WTC11 (cell line): ENCODE measurements around the gene DHRS7B. TPM values are rescaled to one million over a fixed set of nuclear protein-coding genes. Genes with fewer than 3 reads are reported as not detected.
"Not testable (repeated sequence)": the region's sequence is repeated elsewhere in the genome, so short reads cannot be mapped to it uniquely, and the experiment has no call there.

Source experiments
- ATAC-seq: fragments of 200-7000 bp; cut with Tn5 transposase; 2 replicates; pipeline ENCODE4 v1.10.0; 2021; ENCODE audit warnings: mild to moderate bottlenecking, moderate library complexity
- CTCF ChIA-PET: fragments of 300-600 bp; sonication (Branson Sonifier 250); formaldehyde crosslinking; loops from one replicate; lab custom pipeline; 2021; ENCODE audit warnings: antibody characterized with exemption; lab: Charles Lee
- POLR2A ChIA-PET: fragments of 350-600 bp; sonication (Branson Sonifier 250); formaldehyde crosslinking; loops from one replicate; lab custom pipeline; 2021; ENCODE audit warnings: antibody characterized with exemption; lab: Charles Lee
- DNase-seq: peaks from one replicate; pipeline ENCODE4 v3.0.0; 2021; ENCODE audit warnings: low spot score
- H3K27ac Mint-ChIP-seq: 2 replicates; pipeline ENCODE4 v1.8.0; 2021; ENCODE audit warnings: mixed read lengths
- H3K27me3 Mint-ChIP-seq: 2 replicates; pipeline ENCODE4 v1.8.0; 2021; ENCODE audit warnings: low read depth, mild to moderate bottlenecking, moderate library complexity, mixed read lengths
- H3K36me3 Mint-ChIP-seq: 2 replicates; pipeline ENCODE4 v1.8.0; 2021; ENCODE audit warnings: mixed read lengths
- H3K4me1 Mint-ChIP-seq: 2 replicates; pipeline ENCODE4 v1.8.0; 2022; ENCODE audit warnings: mixed read lengths
- H3K4me3 Mint-ChIP-seq: 2 replicates; pipeline ENCODE4 v1.8.0; 2021; ENCODE audit warnings: mild to moderate bottlenecking, moderate library complexity, mixed read lengths
- H3K9me3 Mint-ChIP-seq: 2 replicates; pipeline ENCODE4 v1.8.0; 2021; ENCODE audit warnings: mixed read lengths
- ATF1 ChIP-seq: sonication (generic); formaldehyde crosslinking; IDR thresholded peaks from 2 replicates; pipeline ENCODE4 v1.8.1; 2023; ENCODE audit warnings: mild to moderate bottlenecking, moderate library complexity, missing genetic modification reagents
- CREM ChIP-seq: sonication (generic); formaldehyde crosslinking; IDR thresholded peaks from 2 replicates; pipeline ENCODE4 v1.8.1; 2022; ENCODE audit warnings: mild to moderate bottlenecking, missing genetic modification reagents, moderate library complexity
- GTF2I ChIP-seq: fragments of 250-450 bp; sonication (Bioruptor Pico); conservative IDR thresholded peaks from 2 replicates; pipeline ENCODE4 v1.4.0; 2021; ENCODE audit warnings: mild to moderate bottlenecking
- RORB ChIP-seq: fragments of 250-450 bp; sonication (Bioruptor Pico); IDR thresholded peaks from 2 replicates; pipeline ENCODE4 v1.9.0; 2021; ENCODE audit warnings: mild to moderate bottlenecking
- ZNF219 ChIP-seq: sonication (generic); formaldehyde crosslinking; IDR thresholded peaks from 2 replicates; pipeline ENCODE4 v1.8.0; 2023; ENCODE audit warnings: missing genetic modification reagents, mild to moderate bottlenecking, borderline replicate concordance
- total RNA-seq: library from RNA; stranded (reverse); gene quantifications from 3 replicates; pipeline ENCODE4 v1.2.3, GENCODE V29; 2021
- TF ChIP-seq, protein P1 (sequence below): sonication (generic); formaldehyde crosslinking; IDR thresholded peaks from 2 replicates; pipeline ENCODE4 v1.8.1; 2023; ENCODE audit warnings: mild to moderate bottlenecking, missing genetic modification reagents
- TF ChIP-seq, protein P2 (sequence below): sonication (generic); formaldehyde crosslinking; IDR thresholded peaks from 2 replicates; pipeline ENCODE4 v1.8.1; 2022; ENCODE audit warnings: low read depth, missing genetic modification reagents, borderline replicate concordance
- TF ChIP-seq, protein P3 (sequence below): fragments of 250-450 bp; sonication (Bioruptor Pico); conservative IDR thresholded peaks from 2 replicates; pipeline ENCODE4 v1.9.0; 2021; ENCODE audit warnings: mild to moderate bottlenecking
- TF ChIP-seq, protein P4 (sequence below): sonication (generic); formaldehyde crosslinking; IDR thresholded peaks from 2 replicates; pipeline ENCODE4 v1.8.0; 2022; ENCODE audit warnings: mild to moderate bottlenecking, missing genetic modification reagents
- TF ChIP-seq, protein P5 (sequence below): sonication (generic); formaldehyde crosslinking; IDR thresholded peaks from 2 replicates; pipeline ENCODE4 v1.8.1; 2023; ENCODE audit warnings: mild to moderate bottlenecking, missing genetic modification reagents
- TF ChIP-seq, protein P6 (sequence below): sonication (generic); formaldehyde crosslinking; IDR thresholded peaks from 2 replicates; pipeline ENCODE4 v1.8.1; 2022; ENCODE audit warnings: mild to moderate bottlenecking, moderate library complexity, missing genetic modification reagents

Gene DHRS7B
- total RNA-seq, 1 experiment from 2014 or later: 15.6 TPM

DNA sequence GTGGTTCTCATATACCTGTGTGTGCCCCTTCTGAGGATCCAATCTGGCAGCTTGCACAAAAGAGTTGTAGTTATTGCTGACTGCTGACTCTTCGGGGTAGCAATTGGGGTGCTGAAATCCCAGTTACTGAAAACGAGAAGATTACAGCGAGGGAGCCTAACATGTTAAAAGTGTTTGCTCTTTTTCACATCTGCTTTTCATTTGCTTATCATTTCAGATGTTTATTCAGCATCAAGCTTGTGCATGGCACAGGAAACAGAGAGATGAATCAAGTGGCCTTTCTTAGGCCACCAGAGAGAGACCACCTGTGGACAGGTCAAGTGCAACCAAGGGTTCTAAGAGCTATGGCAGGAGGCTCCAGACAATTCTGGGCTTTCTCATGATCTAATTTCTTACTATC is 16.9 kb downstream of the DHRS7B start:
- H3K4me3 Mint-ChIP-seq: no peak overlapping the region
- TF ChIP-seq, protein P1, sequence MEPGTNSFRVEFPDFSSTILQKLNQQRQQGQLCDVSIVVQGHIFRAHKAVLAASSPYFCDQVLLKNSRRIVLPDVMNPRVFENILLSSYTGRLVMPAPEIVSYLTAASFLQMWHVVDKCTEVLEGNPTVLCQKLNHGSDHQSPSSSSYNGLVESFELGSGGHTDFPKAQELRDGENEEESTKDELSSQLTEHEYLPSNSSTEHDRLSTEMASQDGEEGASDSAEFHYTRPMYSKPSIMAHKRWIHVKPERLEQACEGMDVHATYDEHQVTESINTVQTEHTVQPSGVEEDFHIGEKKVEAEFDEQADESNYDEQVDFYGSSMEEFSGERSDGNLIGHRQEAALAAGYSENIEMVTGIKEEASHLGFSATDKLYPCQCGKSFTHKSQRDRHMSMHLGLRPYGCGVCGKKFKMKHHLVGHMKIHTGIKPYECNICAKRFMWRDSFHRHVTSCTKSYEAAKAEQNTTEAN (CRISPR knock-in tag): no peak
- no peak for TF ChIP-seq ATF1 (CRISPR knock-in tag)
- TF ChIP-seq, protein P2, sequence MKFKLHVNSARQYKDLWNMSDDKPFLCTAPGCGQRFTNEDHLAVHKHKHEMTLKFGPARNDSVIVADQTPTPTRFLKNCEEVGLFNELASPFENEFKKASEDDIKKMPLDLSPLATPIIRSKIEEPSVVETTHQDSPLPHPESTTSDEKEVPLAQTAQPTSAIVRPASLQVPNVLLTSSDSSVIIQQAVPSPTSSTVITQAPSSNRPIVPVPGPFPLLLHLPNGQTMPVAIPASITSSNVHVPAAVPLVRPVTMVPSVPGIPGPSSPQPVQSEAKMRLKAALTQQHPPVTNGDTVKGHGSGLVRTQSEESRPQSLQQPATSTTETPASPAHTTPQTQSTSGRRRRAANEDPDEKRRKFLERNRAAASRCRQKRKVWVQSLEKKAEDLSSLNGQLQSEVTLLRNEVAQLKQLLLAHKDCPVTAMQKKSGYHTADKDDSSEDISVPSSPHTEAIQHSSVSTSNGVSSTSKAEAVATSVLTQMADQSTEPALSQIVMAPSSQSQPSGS (CRISPR knock-in tag): no peak
- TF ChIP-seq GTF2I (CRISPR knock-in tag): no peak
- no peak for TF ChIP-seq CREM
- CTCF ChIA-PET: no interaction called here
- ATAC-seq (no peak), DNase-seq (no peak)
- no peaks in the 10 kb centered on the region; the same call in 1 of the 2 replicates for H3K27me3 Mint-ChIP-seq
- no peak overlapping the region for H3K27ac Mint-ChIP-seq
- H3K9me3 Mint-ChIP-seq: peaks cover 51% of the 10 kb centered on the region
- POLR2A ChIA-PET: no interaction called here
- H3K4me1 Mint-ChIP-seq: peaks cover 23% of the 10 kb centered on the region
- H3K36me3 Mint-ChIP-seq: peaks cover 52% of the 10 kb centered on the region

DNA sequence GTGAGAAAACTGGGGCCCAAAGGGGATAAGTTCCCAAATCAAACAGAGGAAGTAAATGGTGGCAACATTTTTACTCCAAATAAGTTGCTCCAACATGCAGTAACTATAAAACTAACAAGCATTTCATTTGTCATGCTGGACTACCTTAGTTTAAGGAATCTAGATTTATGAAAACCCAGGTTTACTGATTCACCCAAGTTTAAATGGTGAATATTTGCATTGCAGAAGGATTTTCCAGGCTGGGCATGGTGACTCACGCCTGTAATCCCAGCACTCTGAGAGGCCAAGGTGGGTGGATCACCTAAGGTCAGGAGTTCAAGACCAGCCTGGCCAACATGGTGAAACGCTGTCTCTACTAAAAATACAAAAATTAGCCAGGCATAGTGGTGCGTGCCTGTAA is 17.5 kb downstream of the DHRS7B start:
- ATAC-seq, H3K27me3 Mint-ChIP-seq, DNase-seq, H3K4me3 Mint-ChIP-seq, POLR2A ChIA-PET, H3K27ac Mint-ChIP-seq, CTCF ChIA-PET: not testable (repeated sequence)
- H3K4me1 Mint-ChIP-seq: peaks cover 23% of the 10 kb centered on the region
- H3K9me3 Mint-ChIP-seq: peaks cover 52% of the 10 kb centered on the region
- H3K36me3 Mint-ChIP-seq: peaks cover 52% of the 10 kb centered on the region

DNA sequence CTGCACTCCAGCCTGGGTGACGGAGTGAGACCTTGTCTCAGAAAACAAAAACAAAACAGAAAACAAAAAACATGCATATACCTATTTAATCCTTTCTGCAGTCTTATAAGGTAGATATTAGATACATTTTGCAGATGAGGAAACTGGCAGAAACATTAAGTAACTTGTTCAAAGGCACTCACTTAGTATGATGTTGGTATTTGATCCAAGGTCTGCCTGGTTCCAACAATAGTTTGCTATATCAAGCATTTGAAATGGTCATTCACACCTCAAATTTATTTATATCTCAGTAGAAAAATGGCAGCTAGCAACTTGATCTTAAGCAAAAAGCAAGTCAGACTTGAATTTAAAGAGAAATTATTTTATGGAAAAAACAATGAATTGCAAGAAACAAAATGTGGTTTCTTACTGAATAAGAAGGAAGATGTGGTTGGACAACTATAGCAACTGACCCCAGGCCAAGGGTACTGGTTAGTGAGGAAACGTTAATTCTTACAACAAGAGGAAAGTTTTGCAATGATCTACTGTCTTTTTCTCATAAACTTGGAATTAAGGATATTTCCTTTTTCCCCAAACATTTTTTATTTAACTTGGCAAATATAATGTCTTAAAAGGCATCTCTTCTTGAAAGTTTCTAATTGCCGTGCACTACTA is 19.7 kb downstream of the DHRS7B start:
- Mint-ChIP-seq H3K27ac (no peak overlapping the region), H3K4me3 (no peak overlapping the region), H3K9me3 (peaks cover 54% of the 10 kb centered on the region), H3K4me1 (peaks cover 10% of the 10 kb centered on the region), H3K36me3 (peaks cover 53% of the 10 kb centered on the region), H3K27me3 (no peaks in the 10 kb centered on the region; the same call in 1 of the 2 replicates)
- no peak for ATAC-seq
- POLR2A ChIA-PET: no interaction called here
- DNase-seq: no peak
- TF ChIP-seq, protein P3, sequence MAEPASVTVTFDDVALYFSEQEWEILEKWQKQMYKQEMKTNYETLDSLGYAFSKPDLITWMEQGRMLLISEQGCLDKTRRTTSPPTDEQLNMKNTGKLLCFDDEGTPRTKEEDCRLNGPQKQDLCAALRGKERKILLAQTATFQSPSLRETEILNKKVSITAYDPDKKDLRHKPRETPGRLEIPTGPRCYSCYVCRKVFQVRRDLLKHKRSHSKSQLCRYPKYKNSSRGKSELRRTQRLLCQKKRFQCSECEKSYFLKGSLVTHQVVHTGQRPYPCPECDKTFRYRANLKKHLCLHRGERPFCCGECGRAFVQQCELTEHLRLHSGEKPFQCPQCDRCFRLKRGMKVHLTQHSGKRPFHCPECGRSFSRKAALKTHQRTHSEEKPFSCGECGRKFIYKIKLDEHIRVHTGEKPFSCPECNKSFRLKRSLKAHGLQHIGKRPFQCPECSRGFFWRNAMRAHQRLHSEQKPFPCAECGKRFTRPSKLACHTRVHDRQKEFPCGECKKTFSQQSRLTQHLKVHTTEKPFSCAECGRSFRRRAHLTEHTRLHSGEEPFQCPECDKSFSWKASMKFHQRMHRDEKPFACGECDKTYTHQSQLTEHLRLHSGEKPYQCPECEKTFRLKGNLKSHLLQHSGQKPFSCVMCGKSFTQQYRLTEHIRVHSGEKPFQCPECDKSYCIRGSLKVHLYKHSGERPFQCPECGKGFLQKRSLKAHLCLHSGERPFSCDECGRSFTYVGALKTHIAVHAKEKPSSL (CRISPR knock-in tag): no peak
- TF ChIP-seq, protein P4, sequence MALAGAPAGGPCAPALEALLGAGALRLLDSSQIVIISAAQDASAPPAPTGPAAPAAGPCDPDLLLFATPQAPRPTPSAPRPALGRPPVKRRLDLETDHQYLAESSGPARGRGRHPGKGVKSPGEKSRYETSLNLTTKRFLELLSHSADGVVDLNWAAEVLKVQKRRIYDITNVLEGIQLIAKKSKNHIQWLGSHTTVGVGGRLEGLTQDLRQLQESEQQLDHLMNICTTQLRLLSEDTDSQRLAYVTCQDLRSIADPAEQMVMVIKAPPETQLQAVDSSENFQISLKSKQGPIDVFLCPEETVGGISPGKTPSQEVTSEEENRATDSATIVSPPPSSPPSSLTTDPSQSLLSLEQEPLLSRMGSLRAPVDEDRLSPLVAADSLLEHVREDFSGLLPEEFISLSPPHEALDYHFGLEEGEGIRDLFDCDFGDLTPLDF (CRISPR knock-in tag): no peak
- TF ChIP-seq, protein P5, sequence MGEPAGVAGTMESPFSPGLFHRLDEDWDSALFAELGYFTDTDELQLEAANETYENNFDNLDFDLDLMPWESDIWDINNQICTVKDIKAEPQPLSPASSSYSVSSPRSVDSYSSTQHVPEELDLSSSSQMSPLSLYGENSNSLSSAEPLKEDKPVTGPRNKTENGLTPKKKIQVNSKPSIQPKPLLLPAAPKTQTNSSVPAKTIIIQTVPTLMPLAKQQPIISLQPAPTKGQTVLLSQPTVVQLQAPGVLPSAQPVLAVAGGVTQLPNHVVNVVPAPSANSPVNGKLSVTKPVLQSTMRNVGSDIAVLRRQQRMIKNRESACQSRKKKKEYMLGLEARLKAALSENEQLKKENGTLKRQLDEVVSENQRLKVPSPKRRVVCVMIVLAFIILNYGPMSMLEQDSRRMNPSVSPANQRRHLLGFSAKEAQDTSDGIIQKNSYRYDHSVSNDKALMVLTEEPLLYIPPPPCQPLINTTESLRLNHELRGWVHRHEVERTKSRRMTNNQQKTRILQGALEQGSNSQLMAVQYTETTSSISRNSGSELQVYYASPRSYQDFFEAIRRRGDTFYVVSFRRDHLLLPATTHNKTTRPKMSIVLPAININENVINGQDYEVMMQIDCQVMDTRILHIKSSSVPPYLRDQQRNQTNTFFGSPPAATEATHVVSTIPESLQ (CRISPR knock-in tag): no peak
- no peak for TF ChIP-seq RORB (CRISPR knock-in tag)
- TF ChIP-seq, protein P6, sequence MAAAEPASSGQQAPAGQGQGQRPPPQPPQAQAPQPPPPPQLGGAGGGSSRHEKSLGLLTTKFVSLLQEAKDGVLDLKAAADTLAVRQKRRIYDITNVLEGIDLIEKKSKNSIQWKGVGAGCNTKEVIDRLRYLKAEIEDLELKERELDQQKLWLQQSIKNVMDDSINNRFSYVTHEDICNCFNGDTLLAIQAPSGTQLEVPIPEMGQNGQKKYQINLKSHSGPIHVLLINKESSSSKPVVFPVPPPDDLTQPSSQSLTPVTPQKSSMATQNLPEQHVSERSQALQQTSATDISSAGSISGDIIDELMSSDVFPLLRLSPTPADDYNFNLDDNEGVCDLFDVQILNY (CRISPR knock-in tag): no peak
- TF ChIP-seq ZNF219 (CRISPR knock-in tag): no peak
- CTCF ChIA-PET: no interaction called here
